Endothelial cell of umbilical vein (primary cell): ENCODE measurements around the gene MIPEP. TPM values are rescaled to one million over a fixed set of nuclear protein-coding genes. Genes with fewer than 3 reads are reported as not detected.

ENCODE experiments used
- BruUV-seq: library from RNA; stranded (reverse); fragments of 400-500 nt; replicated peaks from 2 replicates; lab custom pipeline; 2021; lab: Mats Ljungman, UMichigan
- CTCF ChIA-PET: fragments of 300-600, 350-600 bp; sonication (Branson Sonifier 250); formaldehyde crosslinking; loops from one replicate; lab custom pipeline; 2021; ENCODE audit warnings: antibody characterized with exemption, inconsistent platforms; lab: Charles Lee
- POLR2A ChIA-PET: fragments of 300-600, 350-600 bp; sonication (Branson Sonifier 250); formaldehyde crosslinking; loops from one replicate; lab custom pipeline; 2021; ENCODE audit warnings: antibody characterized with exemption, inconsistent platforms; lab: Charles Lee
- DNase-seq: peaks from one replicate; pipeline ENCODE4 v3.0.0-alpha.2; 2011; ENCODE audit warnings: low read depth, low spot score
- FAIRE-seq: peaks from 2 replicates; lab custom pipeline; 2011; peaks lifted over from hg19 to GRCh38; lab: Jason Lieb, UNC
- H2AFZ ChIP-seq: 2 replicates; pipeline ENCODE4 v1.6.0; 2012; ENCODE audit warnings: low read depth, low read length, control low read depth, inconsistent platforms
- H3K27ac ChIP-seq: 2 replicates; pipeline ENCODE4 v1.5.1; 2011; ENCODE audit warnings: low read depth, mild to moderate bottlenecking, control low read depth, low read length, moderate library complexity; ENCODE audit not compliant: insufficient read depth
- H3K27me3 ChIP-seq, 2 experiments: 2 replicates each; pipeline versions ENCODE4 v1.6.0 to v1.6.1; 2011; ENCODE audit warnings: low read length in 2 of 2, mixed read lengths in 1 of 2; ENCODE audit not compliant: control insufficient read depth in 2 of 2, insufficient read depth in 2 of 2
- H3K36me3 ChIP-seq, 2 experiments: 2 replicates in 1 of 2; 3 replicates in 1 of 2; pipeline ENCODE4 v1.5.1; 2011; ENCODE audit warnings: low read length in 2 of 2, mild to moderate bottlenecking in 1 of 2, moderate library complexity in 1 of 2; ENCODE audit not compliant: control insufficient read depth in 2 of 2, insufficient read depth in 2 of 2; ENCODE audit errors: extremely low read depth in 1 of 2
- H3K4me1 ChIP-seq: 3 replicates; pipeline ENCODE4 v1.5.1; 2011; ENCODE audit warnings: mild to moderate bottlenecking, low read length; ENCODE audit not compliant: control insufficient read depth, insufficient read depth; ENCODE audit errors: extremely low read depth
- H3K4me2 ChIP-seq: 2 replicates; pipeline ENCODE4 v1.6.1; 2011; ENCODE audit warnings: low read length, control low read depth, mixed read lengths; ENCODE audit not compliant: insufficient read depth
- H3K4me3 ChIP-seq, 3 experiments: fragments of 200-600 bp in 1 of 3; sonication (generic), shearing (Covaris generic) in 1 of 3; replicated peaks in 1 of 3; 2 replicates each; pipeline ENCODE4 v1.5.1; 2011 to 2016; ENCODE audit warnings: control low read depth in 3 of 3, low read length in 3 of 3, mild to moderate bottlenecking in 2 of 3, inconsistent platforms in 1 of 3, low read depth in 1 of 3, moderate library complexity in 1 of 3; ENCODE audit not compliant: insufficient read depth in 1 of 3
- H3K79me2 ChIP-seq: 2 replicates; pipeline ENCODE4 v1.6.0; 2012; ENCODE audit warnings: low read length, inconsistent platforms; ENCODE audit not compliant: control insufficient read depth, insufficient read depth
- H3K9ac ChIP-seq: replicated peaks from 2 replicates; pipeline ENCODE3; 2011; ENCODE audit warnings: low read length, control low read depth; ENCODE audit not compliant: insufficient read depth; ENCODE audit errors: extremely low read depth
- H3K9me1 ChIP-seq: replicated peaks from 3 replicates; pipeline ENCODE4 v1.6.0; 2011; ENCODE audit warnings: mild to moderate bottlenecking, low read length; ENCODE audit not compliant: control insufficient read depth, insufficient read depth; ENCODE audit errors: extremely low read depth
- H3K9me3 ChIP-seq: replicated peaks from 2 replicates; pipeline ENCODE4 v1.5.1; 2012; ENCODE audit warnings: low read length, inconsistent platforms; ENCODE audit not compliant: control insufficient read depth, insufficient read depth
- H4K20me1 ChIP-seq: replicated peaks from 2 replicates; pipeline ENCODE3; 2011; ENCODE audit warnings: mild to moderate bottlenecking, low read length; ENCODE audit not compliant: control insufficient read depth, insufficient read depth; ENCODE audit errors: extremely low read depth
- CTCF ChIP-seq, 2 donors: IDR thresholded peaks; 1 replicate in 1 of 2; 2 replicates in 1 of 2; pipeline ENCODE4 v1.5.1; 2011; ENCODE audit warnings: low read length in 2 of 2, mild to moderate bottlenecking in 2 of 2, moderate library complexity in 2 of 2, control low read depth in 1 of 2, inconsistent platforms in 1 of 2, low read depth in 1 of 2; ENCODE audit not compliant: insufficient read depth in 1 of 2; ENCODE audit errors: extremely low read depth in 1 of 2
- EZH2 ChIP-seq: IDR thresholded peaks from 2 replicates; pipeline ENCODE4 v1.6.1; 2012; ENCODE audit warnings: borderline replicate concordance, low read depth, mild to moderate bottlenecking, moderate library complexity, low read length, inconsistent platforms; ENCODE audit not compliant: severe bottlenecking
- FOS ChIP-seq: IDR thresholded peaks from 2 replicates; pipeline ENCODE4 v1.6.1; 2011; ENCODE audit warnings: mild to moderate bottlenecking, low read length, moderate library complexity, borderline replicate concordance; ENCODE audit not compliant: insufficient read depth
- GATA2 ChIP-seq: IDR thresholded peaks from 2 replicates; pipeline ENCODE4 v1.7.0; 2011; ENCODE audit warnings: low read depth, mild to moderate bottlenecking, moderate library complexity, mixed read lengths, low read length; ENCODE audit not compliant: insufficient read length, insufficient read depth
- JUN ChIP-seq: IDR thresholded peaks from 2 replicates; pipeline ENCODE4 v1.6.1; 2011; ENCODE audit warnings: borderline replicate concordance, low read depth; ENCODE audit not compliant: insufficient read length, insufficient read depth
- MAX ChIP-seq: IDR thresholded peaks from 2 replicates; pipeline ENCODE4 v1.6.1; 2011; ENCODE audit not compliant: insufficient read depth, insufficient read length
- MYC ChIP-seq: IDR thresholded peaks from one replicate; pipeline ENCODE4 v1.6.1; 2011; ENCODE audit warnings: mild to moderate bottlenecking, low read depth, low read length
- POLR2A ChIP-seq: IDR thresholded peaks from 2 replicates; pipeline ENCODE4 v1.6.1; 2012; ENCODE audit warnings: low read depth, mild to moderate bottlenecking, control low read depth, low read length
- POLR2AphosphoS5 ChIP-seq: IDR thresholded peaks from 2 replicates; pipeline ENCODE4 v1.6.1; 2012; ENCODE audit warnings: low read depth, mild to moderate bottlenecking, control low read depth, low read length, moderate library complexity; ENCODE audit not compliant: insufficient read depth
- dilution Hi-C: fragments of 300-500 bp; cut with MboI; formaldehyde crosslinking; loops from one replicate; pipeline ENCODE4 v1.15.0; 2019; ENCODE audit warnings: low sequenced_read_pairs; ENCODE audit not compliant: extremely low pct_ligation_motif_present
- intact Hi-C: fragments of 100-400 bp; cut with micrococcal nuclease; formaldehyde crosslinking; loops from one replicate; pipeline ENCODE4 v1.10.0; 2022
- polyA plus RNA-seq, 4 experiments: library from polyadenylated mRNA; depleted of rRNA in 3 of 4; stranded (reverse) in 3 of 4; unstranded in 1 of 4; fragments of >200 nt; gene quantifications; 2 replicates each; pipeline versions ENCODE4 v1.2.1 to v1.2.3, GENCODE V29; 2011 to 2012; ENCODE audit warnings: missing spikeins in 1 of 4
- total RNA-seq: library from RNA; stranded (reverse); gene quantifications from 2 replicates; pipeline ENCODE4 v1.2.3, GENCODE V29; 2021

MIPEP gene
- total and polyA plus RNA-seq, 2 donors (not counting 3 experiments of a cell fraction or from before 2014, with no cell fraction given): 12.4 to 19.2 TPM

GRCh38 chr13:23859455-23859854, 29.7 kb downstream of the MIPEP start:
- no peaks in the 10 kb centered on the region for H3K27me3 ChIP-seq
- ChIA-PET POLR2A (no interaction called here), CTCF (interaction anchor here (2.5 kb wide), 1 partner anchor 10 kb away, joined by 10 read pairs; no protein-coding TSS in a partner anchor)
- peaks cover 16% of the 10 kb centered on the region for H3K4me1 ChIP-seq
- peak overlapping the region; percentile 6 for H3K4me2 ChIP-seq
- TF ChIP-seq EZH2 (no peak), POLR2AphosphoS5 (no peak), JUN (no peak), MAX (no peak), GATA2 (no peak), CTCF (IDR thresholded peaks at IDR 0.05; ENCODE audit: extremely low read depth in 1 of 2, insufficient read depth in 1 of 2, low read depth in 1 of 2, low read length in 2 of 2) (no peak), FOS (no peak), POLR2A (no peak), MYC (no peak)
- H3K36me3 ChIP-seq: no peaks in the 10 kb centered on the region
- H2AFZ ChIP-seq: no peak overlapping the region
- no peaks in the 10 kb centered on the region for H4K20me1 ChIP-seq
- DNase-seq: no peak
- H3K9ac ChIP-seq: no peak overlapping the region
- FAIRE-seq: no peak
- H3K27ac ChIP-seq: no peak overlapping the region
- H3K79me2 ChIP-seq: no peaks in the 10 kb centered on the region
- no peaks in the 10 kb centered on the region for H3K9me1 ChIP-seq
- H3K9me3 ChIP-seq: no peaks in the 10 kb centered on the region
- dilution Hi-C loops (no loop called here), intact Hi-C loops (no loop called here)
- BruUV-seq: no TSS peak
- H3K4me3 ChIP-seq: no peak overlapping the region
